DMS114 treated with DMSO at 0.1 percent for 48 hours (cell line): ENCODE measurements around the gene MRPL45.
"Not testable (repeated sequence)": the region's sequence is repeated elsewhere in the genome, so short reads cannot be mapped to it uniquely, and the experiment has no call there.

ENCODE experiments used
- DNase-seq: peaks from one replicate; lab custom pipeline; 2025; ENCODE audit not compliant: unreplicated experiment; lab: John Stamatoyannopoulos, UW

Gene MRPL45

GRCh38 chr17:38296834-38297517 is at the start of gene MRPL45:
TSS of gene MRPL45 (plus strand) at chr17:38297168. CDS start at chr17:38297184, 16 bp downstream.
- peak; percentile 87 for DNase-seq

- DNase-seq, result not testable (repeated sequence)
Observed at GRCh38 chr17:38253191-38253590, 43.8 kb upstream of the MRPL45 start.

- not testable (repeated sequence) for DNase-seq
Observed at GRCh38 chr17:38254357-38254756, 42.6 kb upstream of the MRPL45 start.

GRCh38 chr17:38257013-38257621 is 39.9 kb upstream of the MRPL45 start:
- DNase-seq, result peak; percentile 69

GRCh38 chr17:38265974-38266506 is 30.9 kb upstream of the MRPL45 start:
- not testable (repeated sequence) for DNase-seq

GRCh38 chr17:38266571-38266970 is 30.4 kb upstream of the MRPL45 start:
- not testable (repeated sequence) for DNase-seq

GRCh38 chr17:38268138-38268537 is 28.8 kb upstream of the MRPL45 start:
- not testable (repeated sequence) for DNase-seq

- not testable (repeated sequence) for DNase-seq
Observed at GRCh38 chr17:38269045-38269444, 27.9 kb upstream of the MRPL45 start.

- not testable (repeated sequence) for DNase-seq
Observed at GRCh38 chr17:38269552-38269951, 27.4 kb upstream of the MRPL45 start.

GRCh38 chr17:38285994-38286393 is 11.0 kb upstream of the MRPL45 start:
- not testable (repeated sequence) for DNase-seq

- not testable (repeated sequence) for DNase-seq
Observed at GRCh38 chr17:38286501-38287091, 10.4 kb upstream of the MRPL45 start.

- DNase-seq, result peak; percentile 12
Observed at GRCh38 chr17:38288217-38288827, 8.6 kb upstream of the MRPL45 start.

GRCh38 chr17:38289760-38290159 is 7.2 kb upstream of the MRPL45 start:
- not testable (repeated sequence) for DNase-seq

- DNase-seq, result not testable (repeated sequence)
Observed at GRCh38 chr17:38295602-38296365, 1.2 kb upstream of the MRPL45 start.

- no peak for DNase-seq
Observed at GRCh38 chr17:38315497-38315896, 18.5 kb downstream of the MRPL45 start.

GRCh38 chr17:38317081-38317480 is 20.1 kb downstream of the MRPL45 start:
- no peak for DNase-seq

GRCh38 chr17:38320482-38320881 is 23.5 kb downstream of the MRPL45 start:
- no peak for DNase-seq

GRCh38 chr17:38322156-38322779 is 25.3 kb downstream of the MRPL45 start:
- peak; percentile 26 for DNase-seq

- DNase-seq, result no peak
Observed at GRCh38 chr17:38322897-38323296, 25.9 kb downstream of the MRPL45 start.

GRCh38 chr17:38324141-38324697 is 27.3 kb downstream of the MRPL45 start:
- DNase-seq, result no peak
